ENCODE results near the gene IER3IP1.
A peak's percentile ranks its signal among the peaks of the same experiment; 100 is the strongest.
"Not testable (repeated sequence)": the region's sequence is repeated elsewhere in the genome, so short reads cannot be mapped to it uniquely, and the experiment has no call there.

IER3IP1 gene

GRCh38 chr18:47179520-47179919 is 3.4 kb upstream of the IER3IP1 start:
- in situ Hi-C loops (cut with HindIII; ENCODE audit: low pct_unique_long_range_greater_than_20kb, low sequenced_read_pairs), result no loop called here
- no peak for TF ChIP-seq JUND (IDR thresholded peaks at IDR 0.05; ENCODE audit: low read depth)
- DNase-seq (ENCODE audit: low read depth in 1 of 2, low spot score in 1 of 2), result no peak

- no peak for DNase-seq (ENCODE audit: low read depth in 1 of 2, low spot score in 1 of 2)
- in situ Hi-C loops (cut with HindIII; ENCODE audit: low pct_unique_long_range_greater_than_20kb, low sequenced_read_pairs), result no loop called here
- TF ChIP-seq JUND (IDR thresholded peaks at IDR 0.05; ENCODE audit: low read depth), result no peak
Observed at GRCh38 chr18:47175283-47175897, 774 bp downstream of the IER3IP1 start.

- no peak for TF ChIP-seq JUND (IDR thresholded peaks at IDR 0.05; ENCODE audit: low read depth)
- DNase-seq (ENCODE audit: low read depth in 1 of 2, low spot score in 1 of 2), result peak; percentile 13 to 65
- in situ Hi-C loops (cut with HindIII; ENCODE audit: low pct_unique_long_range_greater_than_20kb, low sequenced_read_pairs), result no loop called here
Observed at GRCh38 chr18:47174545-47175116, 1.5 kb downstream of the IER3IP1 start.

GRCh38 chr18:47172476-47172875 is 3.7 kb downstream of the IER3IP1 start:
- TF ChIP-seq JUND (IDR thresholded peaks at IDR 0.05; ENCODE audit: low read depth), result no peak
- in situ Hi-C loops (cut with HindIII; ENCODE audit: low pct_unique_long_range_greater_than_20kb, low sequenced_read_pairs), result no loop called here
- DNase-seq (ENCODE audit: low read depth in 1 of 2, low spot score in 1 of 2), result no peak

GRCh38 chr18:47168913-47169312 is 7.3 kb downstream of the IER3IP1 start:
- in situ Hi-C loops (cut with HindIII; ENCODE audit: low pct_unique_long_range_greater_than_20kb, low sequenced_read_pairs), result no loop called here
- no peak for TF ChIP-seq JUND (IDR thresholded peaks at IDR 0.05; ENCODE audit: low read depth)
- DNase-seq (ENCODE audit: low read depth in 1 of 2, low spot score in 1 of 2), result no peak

GRCh38 chr18:47168509-47168908 is 7.7 kb downstream of the IER3IP1 start:
- in situ Hi-C loops (cut with HindIII; ENCODE audit: low pct_unique_long_range_greater_than_20kb, low sequenced_read_pairs), result no loop called here
- no peak for DNase-seq (ENCODE audit: low read depth in 1 of 2, low spot score in 1 of 2)
- no peak for TF ChIP-seq JUND (IDR thresholded peaks at IDR 0.05; ENCODE audit: low read depth)

- TF ChIP-seq JUND (IDR thresholded peaks at IDR 0.05; ENCODE audit: low read depth), result no peak
- no peak for DNase-seq (ENCODE audit: low read depth in 1 of 2, low spot score in 1 of 2)
- in situ Hi-C loops (cut with HindIII; ENCODE audit: low pct_unique_long_range_greater_than_20kb, low sequenced_read_pairs), result no loop called here
Observed at GRCh38 chr18:47166294-47166693, 9.9 kb downstream of the IER3IP1 start.

GRCh38 chr18:47163241-47163640 is 12.9 kb downstream of the IER3IP1 start:
- no peak for TF ChIP-seq JUND (IDR thresholded peaks at IDR 0.05; ENCODE audit: low read depth)
- no peak for DNase-seq (ENCODE audit: low read depth in 1 of 2, low spot score in 1 of 2)
- in situ Hi-C loops (cut with HindIII; ENCODE audit: low pct_unique_long_range_greater_than_20kb, low sequenced_read_pairs), result no loop called here

- in situ Hi-C loops (cut with HindIII; ENCODE audit: low pct_unique_long_range_greater_than_20kb, low sequenced_read_pairs), result no loop called here
- TF ChIP-seq JUND (IDR thresholded peaks at IDR 0.05; ENCODE audit: low read depth), result no peak
- no peak for DNase-seq (ENCODE audit: low read depth in 1 of 2, low spot score in 1 of 2)
Observed at GRCh38 chr18:47160256-47160655, 15.9 kb downstream of the IER3IP1 start.

GRCh38 chr18:47158404-47158803 is 17.8 kb downstream of the IER3IP1 start:
- DNase-seq (ENCODE audit: low read depth in 1 of 2, low spot score in 1 of 2); in situ Hi-C loops (cut with HindIII; ENCODE audit: low pct_unique_long_range_greater_than_20kb, low sequenced_read_pairs): not testable (repeated sequence)

- no peak for TF ChIP-seq JUND (IDR thresholded peaks at IDR 0.05; ENCODE audit: low read depth)
- no peak for DNase-seq (ENCODE audit: low read depth in 1 of 2, low spot score in 1 of 2)
- in situ Hi-C loops (cut with HindIII; ENCODE audit: low pct_unique_long_range_greater_than_20kb, low sequenced_read_pairs), result no loop called here
Observed at GRCh38 chr18:47151439-47151838, 24.7 kb downstream of the IER3IP1 start.

GRCh38 chr18:47150824-47151366 is 25.3 kb downstream of the IER3IP1 start:
- no peak for DNase-seq (ENCODE audit: low read depth in 1 of 2, low spot score in 1 of 2)
- in situ Hi-C loops (cut with HindIII; ENCODE audit: low pct_unique_long_range_greater_than_20kb, low sequenced_read_pairs), result no loop called here
- no peak for TF ChIP-seq JUND (IDR thresholded peaks at IDR 0.05; ENCODE audit: low read depth)

- peak; percentile 54 to 75 for DNase-seq (ENCODE audit: low read depth in 1 of 2, low spot score in 1 of 2)
- in situ Hi-C loops (cut with HindIII; ENCODE audit: low pct_unique_long_range_greater_than_20kb, low sequenced_read_pairs), result no loop called here
- no peak for TF ChIP-seq JUND (IDR thresholded peaks at IDR 0.05; ENCODE audit: low read depth)
Observed at GRCh38 chr18:47150029-47150823, 25.9 kb downstream of the IER3IP1 start, which contains the start of gene HDHD2. Gene HDHD2 (minus strand): TSS chr18:47150500. CDS start chr18:47136439, 14,061 bp downstream.

All from T47D (cell line).